ENCODE data around the gene OSMR. TPM values are rescaled to one million over a fixed set of nuclear protein-coding genes. Genes with fewer than 3 reads are reported as not detected.
"Not testable (repeated sequence)": the region's sequence is repeated elsewhere in the genome, so short reads cannot be mapped to it uniquely, and the experiment has no call there.

OSMR gene
- total and polyA plus RNA-seq, 9 donors = 4.4 to 8.6 (median 6.0) TPM

- Histone ChIP-seq H3K36me3 (ENCODE audit: control insufficient read depth, insufficient read depth, low read length) (no peaks in the 10 kb centered on the region), H3K4me1 (ENCODE audit: control insufficient read depth, insufficient read depth, low read length) (peaks cover 12% of the 10 kb centered on the region), H3K27me3 (ENCODE audit: control insufficient read depth, insufficient read depth, low read length) (peaks cover 9% of the 10 kb centered on the region), H3K27ac (ENCODE audit: low read length) (no peak overlapping the region), H3K9me3 (replicated peaks; ENCODE audit: control insufficient read depth, low read depth, low read length) (no peaks in the 10 kb centered on the region), H3K4me3 (ENCODE audit: low read length) (no peak overlapping the region)
- no CpG with 5 or more reads among the region's 2 CpGs for WGBS (ENCODE audit: insufficient coverage)
- DNase-seq = no peak
Observed at GRCh38 chr5:38848637-38849036, 2.8 kb downstream of the OSMR start.

GRCh38 chr5:38851640-38852039 is 5.8 kb downstream of the OSMR start:
- H3K4me1 ChIP-seq (ENCODE audit: control insufficient read depth, insufficient read depth, low read length); DNase-seq: not testable (repeated sequence)

GRCh38 chr5:38853753-38854470 is 8.1 kb downstream of the OSMR start:
- DNase-seq = no peak

More at GRCh38 chr5:38851640-38852039, 5.8 kb downstream of the OSMR start:
- not testable (repeated sequence) for H3K27me3 ChIP-seq (ENCODE audit: control insufficient read depth, insufficient read depth, low read length); H3K9me3 ChIP-seq (replicated peaks; ENCODE audit: control insufficient read depth, low read depth, low read length); H3K4me3 ChIP-seq (ENCODE audit: low read length); H3K36me3 ChIP-seq (ENCODE audit: control insufficient read depth, insufficient read depth, low read length); H3K27ac ChIP-seq (ENCODE audit: low read length)
- 43% methylated on average over 1 of the region's 5 CpGs for WGBS (ENCODE audit: insufficient coverage)

GRCh38 chr5:38854907-38855306 is 9.1 kb downstream of the OSMR start:
- Histone ChIP-seq H3K36me3 (ENCODE audit: control insufficient read depth, insufficient read depth, low read length) (no peaks in the 10 kb centered on the region), H3K27me3 (ENCODE audit: control insufficient read depth, insufficient read depth, low read length) (no peaks in the 10 kb centered on the region), H3K4me3 (ENCODE audit: low read length) (no peak overlapping the region), H3K4me1 (ENCODE audit: control insufficient read depth, insufficient read depth, low read length) (no peaks in the 10 kb centered on the region), H3K27ac (ENCODE audit: low read length) (no peak overlapping the region), H3K9me3 (replicated peaks; ENCODE audit: control insufficient read depth, low read depth, low read length) (no peaks in the 10 kb centered on the region)
- no peak for DNase-seq
- 70% methylated on average over 3 of the region's 7 CpGs for WGBS (ENCODE audit: insufficient coverage)

More at GRCh38 chr5:38853753-38854470, 8.1 kb downstream of the OSMR start:
- H3K27me3 ChIP-seq (ENCODE audit: control insufficient read depth, insufficient read depth, low read length) = no peaks in the 10 kb centered on the region
- H3K4me3 ChIP-seq (ENCODE audit: low read length) = no peak overlapping the region
- WGBS (ENCODE audit: insufficient coverage) = 80% methylated on average over 2 of the region's 6 CpGs
- no peak overlapping the region for H3K27ac ChIP-seq (ENCODE audit: low read length)
- no peaks in the 10 kb centered on the region for H3K9me3 ChIP-seq (replicated peaks; ENCODE audit: control insufficient read depth, low read depth, low read length)
- H3K4me1 ChIP-seq (ENCODE audit: control insufficient read depth, insufficient read depth, low read length) = no peaks in the 10 kb centered on the region
- no peaks in the 10 kb centered on the region for H3K36me3 ChIP-seq (ENCODE audit: control insufficient read depth, insufficient read depth, low read length)

- Histone ChIP-seq H3K9me3 (replicated peaks; ENCODE audit: control insufficient read depth, low read depth, low read length) (no peaks in the 10 kb centered on the region), H3K4me3 (ENCODE audit: low read length) (no peak overlapping the region), H3K27me3 (ENCODE audit: control insufficient read depth, insufficient read depth, low read length) (no peaks in the 10 kb centered on the region), H3K4me1 (ENCODE audit: control insufficient read depth, insufficient read depth, low read length) (no peaks in the 10 kb centered on the region), H3K36me3 (ENCODE audit: control insufficient read depth, insufficient read depth, low read length) (no peaks in the 10 kb centered on the region), H3K27ac (ENCODE audit: low read length) (no peak overlapping the region)
- no peak for DNase-seq
- WGBS (ENCODE audit: insufficient coverage) = 80% methylated on average over 1 of the region's 2 CpGs
Observed at GRCh38 chr5:38856660-38857059, 10.8 kb downstream of the OSMR start.

- H3K27me3 ChIP-seq (ENCODE audit: control insufficient read depth, insufficient read depth, low read length) = no peaks in the 10 kb centered on the region
- no peak overlapping the region for H3K27ac ChIP-seq (ENCODE audit: low read length)
- no peak for DNase-seq
- H3K36me3 ChIP-seq (ENCODE audit: control insufficient read depth, insufficient read depth, low read length) = no peaks in the 10 kb centered on the region
- WGBS (ENCODE audit: insufficient coverage) = no CpG with 5 or more reads among the region's 3 CpGs
- no peak overlapping the region for H3K4me3 ChIP-seq (ENCODE audit: low read length)
- H3K4me1 ChIP-seq (ENCODE audit: control insufficient read depth, insufficient read depth, low read length) = no peaks in the 10 kb centered on the region
- H3K9me3 ChIP-seq (replicated peaks; ENCODE audit: control insufficient read depth, low read depth, low read length) = peaks cover 2% of the 10 kb centered on the region
Observed at GRCh38 chr5:38858839-38859238, 13.0 kb downstream of the OSMR start.

GRCh38 chr5:38861986-38862770 is 16.4 kb downstream of the OSMR start:
- peaks cover 11% of the 10 kb centered on the region for H3K9me3 ChIP-seq (replicated peaks; ENCODE audit: control insufficient read depth, low read depth, low read length)
- WGBS (ENCODE audit: insufficient coverage) = 100% methylated on average over 1 of the region's 64 CpGs
- not testable (repeated sequence) for H3K27ac ChIP-seq (ENCODE audit: low read length); H3K27me3 ChIP-seq (ENCODE audit: control insufficient read depth, insufficient read depth, low read length); H3K4me3 ChIP-seq (ENCODE audit: low read length); H3K36me3 ChIP-seq (ENCODE audit: control insufficient read depth, insufficient read depth, low read length); H3K4me1 ChIP-seq (ENCODE audit: control insufficient read depth, insufficient read depth, low read length); DNase-seq

- Histone ChIP-seq H3K36me3 (ENCODE audit: control insufficient read depth, insufficient read depth, low read length) (no peaks in the 10 kb centered on the region), H3K9me3 (replicated peaks; ENCODE audit: control insufficient read depth, low read depth, low read length) (peaks cover 11% of the 10 kb centered on the region), H3K27ac (ENCODE audit: low read length) (no peak overlapping the region), H3K4me3 (ENCODE audit: low read length) (no peak overlapping the region), H3K4me1 (ENCODE audit: control insufficient read depth, insufficient read depth, low read length) (no peaks in the 10 kb centered on the region), H3K27me3 (ENCODE audit: control insufficient read depth, insufficient read depth, low read length) (no peaks in the 10 kb centered on the region)
- no peak for DNase-seq
- no CpG with 5 or more reads among the region's 4 CpGs for WGBS (ENCODE audit: insufficient coverage)
Observed at GRCh38 chr5:38866362-38867031, 20.7 kb downstream of the OSMR start.

GRCh38 chr5:38867032-38867398 is 21.2 kb downstream of the OSMR start:
- no peaks in the 10 kb centered on the region for H3K4me1 ChIP-seq (ENCODE audit: control insufficient read depth, insufficient read depth, low read length)
- peaks cover 11% of the 10 kb centered on the region for H3K9me3 ChIP-seq (replicated peaks; ENCODE audit: control insufficient read depth, low read depth, low read length)
- WGBS (ENCODE audit: insufficient coverage) = no CpG with 5 or more reads among the region's 1 CpG
- no peak for DNase-seq
- H3K36me3 ChIP-seq (ENCODE audit: control insufficient read depth, insufficient read depth, low read length) = no peaks in the 10 kb centered on the region
- H3K27ac ChIP-seq (ENCODE audit: low read length) = no peak overlapping the region
- H3K4me3 ChIP-seq (ENCODE audit: low read length) = no peak overlapping the region
- no peaks in the 10 kb centered on the region for H3K27me3 ChIP-seq (ENCODE audit: control insufficient read depth, insufficient read depth, low read length)

- no peak for DNase-seq
- WGBS (ENCODE audit: insufficient coverage) = 80% methylated on average over 1 of the region's 5 CpGs
- Histone ChIP-seq H3K27ac (ENCODE audit: low read length) (no peak overlapping the region), H3K4me3 (ENCODE audit: low read length) (no peak overlapping the region), H3K27me3 (ENCODE audit: control insufficient read depth, insufficient read depth, low read length) (no peaks in the 10 kb centered on the region), H3K4me1 (ENCODE audit: control insufficient read depth, insufficient read depth, low read length) (no peaks in the 10 kb centered on the region), H3K9me3 (replicated peaks; ENCODE audit: control insufficient read depth, low read depth, low read length) (peaks cover 11% of the 10 kb centered on the region), H3K36me3 (ENCODE audit: control insufficient read depth, insufficient read depth, low read length) (no peaks in the 10 kb centered on the region)
Observed at GRCh38 chr5:38867416-38867815, 21.6 kb downstream of the OSMR start.
